Astrocyte (in vitro differentiated cells and primary cell): ENCODE measurements around the gene EPN2. TPM values are rescaled to one million over a fixed set of nuclear protein-coding genes. Genes with fewer than 3 reads are reported as not detected.

Experiments used
- DNase-seq: peaks from one replicate; pipeline ENCODE4 v3.0.0-alpha.2; 2010; ENCODE audit warnings: low read depth
- FAIRE-seq: peaks from 2 replicates; lab custom pipeline; 2011; peaks lifted over from hg19 to GRCh38; lab: Jason Lieb, UNC
- H2AFZ ChIP-seq: 2 replicates; pipeline ENCODE4 v1.6.0; 2012; ENCODE audit warnings: low read depth, low read length, inconsistent platforms
- H3K27ac ChIP-seq: 2 replicates; pipeline ENCODE4 v1.5.1; 2011; ENCODE audit warnings: low read depth, low read length, inconsistent platforms
- H3K27me3 ChIP-seq: 2 replicates; pipeline ENCODE4 v1.6.0; 2011; ENCODE audit warnings: low read length, inconsistent platforms; ENCODE audit not compliant: insufficient read depth
- H3K36me3 ChIP-seq: 2 replicates; pipeline ENCODE4 v1.5.1; 2011; ENCODE audit warnings: low read length, inconsistent platforms; ENCODE audit not compliant: insufficient read depth
- H3K4me1 ChIP-seq: 2 replicates; pipeline ENCODE4 v1.5.1; 2011; ENCODE audit warnings: low read length, inconsistent platforms; ENCODE audit not compliant: insufficient read depth
- H3K4me2 ChIP-seq: 2 replicates; pipeline ENCODE4 v1.6.0; 2012; ENCODE audit warnings: low read length, inconsistent platforms
- H3K4me3 ChIP-seq: 2 replicates; pipeline ENCODE4 v1.5.1; 2011; ENCODE audit warnings: low read depth, mild to moderate bottlenecking, low read length, inconsistent platforms; ENCODE audit not compliant: insufficient read depth
- H3K79me2 ChIP-seq: 2 replicates; pipeline ENCODE4 v1.6.0; 2012; ENCODE audit warnings: mild to moderate bottlenecking, low read length, inconsistent platforms; ENCODE audit not compliant: insufficient read depth
- H3K9ac ChIP-seq: 2 replicates; pipeline ENCODE4 v1.6.0; 2012; ENCODE audit warnings: mild to moderate bottlenecking, low read length, inconsistent platforms
- H3K9me3 ChIP-seq: 2 replicates; pipeline ENCODE4 v1.5.1; 2012; ENCODE audit warnings: low read depth, mild to moderate bottlenecking, low read length, inconsistent platforms; ENCODE audit not compliant: insufficient read depth
- H4K20me1 ChIP-seq: 2 replicates; pipeline ENCODE4 v1.6.0; 2012; ENCODE audit warnings: low read length, inconsistent platforms; ENCODE audit not compliant: insufficient read depth
- H3K27ac Mint-ChIP-seq: one replicate; pipeline ENCODE4 v1.8.0; 2021; ENCODE audit warnings: mild to moderate bottlenecking, mixed read lengths; ENCODE audit not compliant: unreplicated experiment
- H3K27me3 Mint-ChIP-seq: one replicate; pipeline ENCODE4 v1.8.0; 2021; ENCODE audit warnings: low read depth, mixed read lengths; ENCODE audit not compliant: unreplicated experiment
- H3K36me3 Mint-ChIP-seq: one replicate; pipeline ENCODE4 v1.8.0; 2021; ENCODE audit warnings: low read depth, mixed read lengths; ENCODE audit not compliant: unreplicated experiment
- H3K4me1 Mint-ChIP-seq: one replicate; pipeline ENCODE4 v1.8.0; 2021; ENCODE audit warnings: low read depth, mixed read lengths; ENCODE audit not compliant: unreplicated experiment
- H3K4me3 Mint-ChIP-seq: one replicate; pipeline ENCODE4 v1.8.0; 2021; ENCODE audit warnings: mild to moderate bottlenecking, moderate library complexity, mixed read lengths; ENCODE audit not compliant: unreplicated experiment
- H3K9me3 Mint-ChIP-seq: one replicate; pipeline ENCODE4 v1.8.0; 2021; ENCODE audit warnings: mild to moderate bottlenecking, mixed read lengths; ENCODE audit not compliant: unreplicated experiment
- EZH2 ChIP-seq: IDR thresholded peaks from 2 replicates; pipeline ENCODE4 v1.6.1; 2012; ENCODE audit warnings: mild to moderate bottlenecking, low read length, inconsistent platforms; ENCODE audit not compliant: insufficient read depth
- total RNA-seq: library from RNA; stranded (reverse); gene quantifications from 2 replicates; pipeline ENCODE4 v1.2.1, GENCODE V29; 2021
- TF ChIP-seq, protein P1 (sequence below): IDR thresholded peaks from 2 replicates; pipeline ENCODE4 v1.5.1; 2011; ENCODE audit warnings: low read depth, mild to moderate bottlenecking, inconsistent platforms, low read length, moderate library complexity; ENCODE audit not compliant: insufficient read depth

The EPN2 gene
- total RNA-seq, 1 donor from 2014 or later: 48.7 TPM

DNA sequence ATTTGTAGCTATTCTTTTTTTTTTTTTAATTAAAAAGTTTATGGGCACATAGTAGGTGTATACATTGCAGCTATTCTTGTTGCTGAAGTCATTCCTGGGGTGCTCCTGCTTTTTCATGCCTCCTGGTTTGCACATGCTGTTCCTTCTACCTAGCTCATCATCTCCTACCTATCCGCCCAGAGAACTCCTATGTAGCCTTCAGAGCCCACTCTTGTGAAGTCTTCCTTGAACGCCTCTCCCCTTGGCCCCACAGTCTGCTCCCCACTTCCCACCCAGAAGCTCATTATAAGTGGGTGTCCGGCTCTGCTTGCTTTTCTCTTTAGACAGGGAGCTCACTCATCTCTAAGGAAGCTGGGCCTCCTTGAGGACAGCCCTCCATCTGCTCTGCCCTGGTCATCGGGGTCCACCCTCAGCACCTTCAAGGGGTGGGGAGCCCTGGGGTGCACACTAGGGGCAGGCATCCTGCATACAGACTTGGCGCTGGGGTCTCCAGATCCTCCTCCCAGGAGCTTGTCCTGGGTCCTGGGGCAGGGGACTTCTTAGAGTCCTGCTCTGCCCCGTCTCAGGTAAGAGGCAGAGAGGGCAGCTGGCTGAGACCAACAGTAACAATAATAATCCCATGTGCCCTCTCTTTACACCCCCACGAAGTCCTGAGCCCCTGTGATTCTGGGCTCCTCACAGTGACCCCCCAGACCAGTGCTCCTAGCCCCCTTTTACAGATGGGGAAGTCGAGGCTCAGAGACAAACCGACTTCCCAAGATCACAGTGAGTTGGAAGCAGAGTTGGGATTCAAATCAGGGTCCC lies 128.9 kb downstream of the EPN2 start:
- no peaks in the 10 kb centered on the region for H3K36me3 ChIP-seq
- H3K4me3 ChIP-seq: no peak overlapping the region
- Mint-ChIP-seq H3K4me3 (no peak overlapping the region), H3K27ac (no peak overlapping the region), H3K9me3 (no peaks in the 10 kb centered on the region), H3K27me3 (peaks cover 7% of the 10 kb centered on the region), H3K36me3 (peaks cover 5% of the 10 kb centered on the region), H3K4me1 (peaks cover 6% of the 10 kb centered on the region)
- H3K4me1 ChIP-seq: peaks cover 13% of the 10 kb centered on the region
- H4K20me1 ChIP-seq: no peaks in the 10 kb centered on the region
- H2AFZ ChIP-seq: no peak overlapping the region
- H3K9ac ChIP-seq: no peak overlapping the region
- no peak overlapping the region for H3K27ac ChIP-seq
- DNase-seq (no peak), FAIRE-seq (no peak)
- no peaks in the 10 kb centered on the region for H3K9me3 ChIP-seq
- no peak overlapping the region for H3K4me2 ChIP-seq
- TF ChIP-seq EZH2: no peak
- TF ChIP-seq, protein P1, sequence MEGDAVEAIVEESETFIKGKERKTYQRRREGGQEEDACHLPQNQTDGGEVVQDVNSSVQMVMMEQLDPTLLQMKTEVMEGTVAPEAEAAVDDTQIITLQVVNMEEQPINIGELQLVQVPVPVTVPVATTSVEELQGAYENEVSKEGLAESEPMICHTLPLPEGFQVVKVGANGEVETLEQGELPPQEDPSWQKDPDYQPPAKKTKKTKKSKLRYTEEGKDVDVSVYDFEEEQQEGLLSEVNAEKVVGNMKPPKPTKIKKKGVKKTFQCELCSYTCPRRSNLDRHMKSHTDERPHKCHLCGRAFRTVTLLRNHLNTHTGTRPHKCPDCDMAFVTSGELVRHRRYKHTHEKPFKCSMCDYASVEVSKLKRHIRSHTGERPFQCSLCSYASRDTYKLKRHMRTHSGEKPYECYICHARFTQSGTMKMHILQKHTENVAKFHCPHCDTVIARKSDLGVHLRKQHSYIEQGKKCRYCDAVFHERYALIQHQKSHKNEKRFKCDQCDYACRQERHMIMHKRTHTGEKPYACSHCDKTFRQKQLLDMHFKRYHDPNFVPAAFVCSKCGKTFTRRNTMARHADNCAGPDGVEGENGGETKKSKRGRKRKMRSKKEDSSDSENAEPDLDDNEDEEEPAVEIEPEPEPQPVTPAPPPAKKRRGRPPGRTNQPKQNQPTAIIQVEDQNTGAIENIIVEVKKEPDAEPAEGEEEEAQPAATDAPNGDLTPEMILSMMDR: no peak
- H3K27me3 ChIP-seq: no peaks in the 10 kb centered on the region
- H3K79me2 ChIP-seq: no peaks in the 10 kb centered on the region

DNA sequence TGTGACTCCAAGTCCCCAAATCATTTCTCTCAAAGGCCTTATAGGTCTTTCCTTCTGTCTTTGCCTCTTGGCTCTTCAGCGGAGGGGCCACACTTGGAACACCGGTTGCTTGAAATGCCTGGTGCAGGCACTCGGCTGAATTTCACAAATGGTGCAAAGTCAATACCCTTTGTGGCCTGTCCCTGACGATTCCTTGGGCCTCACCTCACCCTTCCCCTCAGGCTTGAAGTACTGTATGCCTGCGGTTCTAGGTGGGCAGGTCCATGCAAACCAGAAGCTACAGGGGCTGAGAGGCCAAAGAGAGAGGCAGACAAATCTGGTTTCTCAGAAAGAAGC lies 129.4 kb downstream of the EPN2 start:
- H3K27me3 ChIP-seq: no peaks in the 10 kb centered on the region
- peaks cover 10% of the 10 kb centered on the region for H3K4me1 ChIP-seq
- FAIRE-seq: no peak
- Mint-ChIP-seq H3K9me3 (no peaks in the 10 kb centered on the region), H3K36me3 (peaks cover 2% of the 10 kb centered on the region), H3K4me3 (no peak overlapping the region), H3K27ac (no peak overlapping the region), H3K4me1 (peaks cover 9% of the 10 kb centered on the region), H3K27me3 (peaks cover 7% of the 10 kb centered on the region)
- H3K9me3 ChIP-seq: no peaks in the 10 kb centered on the region
- TF ChIP-seq, protein P1: no peak
- TF ChIP-seq EZH2: no peak
- no peak overlapping the region for H3K27ac ChIP-seq
- no peak overlapping the region for H3K4me2 ChIP-seq
- H3K36me3 ChIP-seq: no peaks in the 10 kb centered on the region
- H2AFZ ChIP-seq: no peak overlapping the region
- no peaks in the 10 kb centered on the region for H3K79me2 ChIP-seq
- DNase-seq: no peak
- no peak overlapping the region for H3K9ac ChIP-seq
- no peaks in the 10 kb centered on the region for H4K20me1 ChIP-seq
- H3K4me3 ChIP-seq: no peak overlapping the region

DNA sequence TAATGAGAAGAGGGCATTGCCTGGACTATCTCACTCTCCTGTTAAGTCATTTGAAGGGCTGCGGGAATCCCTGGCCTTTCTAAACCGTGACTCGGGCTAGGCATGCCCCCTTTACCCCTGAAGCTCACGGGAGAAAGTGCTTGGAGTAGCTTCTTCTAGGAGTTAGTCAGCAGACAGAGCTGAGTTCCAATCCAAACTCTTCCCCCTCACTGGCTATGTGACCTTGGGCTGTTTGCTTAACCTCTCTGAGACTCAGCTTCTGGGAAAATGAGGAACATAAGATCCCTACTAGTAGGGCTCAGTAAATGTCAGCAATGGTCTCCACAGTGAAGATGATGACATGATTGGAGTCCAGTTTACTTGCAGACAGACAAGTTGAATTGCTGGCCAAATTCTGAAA lies 131.1 kb downstream of the EPN2 start:
- Mint-ChIP-seq H3K36me3 (peaks cover 2% of the 10 kb centered on the region), H3K4me1 (peaks cover 9% of the 10 kb centered on the region), H3K27ac (no peak overlapping the region), H3K27me3 (peaks cover 7% of the 10 kb centered on the region), H3K9me3 (no peaks in the 10 kb centered on the region), H3K4me3 (no peak overlapping the region)
- Histone ChIP-seq H3K79me2 (no peaks in the 10 kb centered on the region), H3K27ac (no peak overlapping the region), H3K4me1 (peaks cover 6% of the 10 kb centered on the region), H2AFZ (no peak overlapping the region), H3K36me3 (no peaks in the 10 kb centered on the region), H3K4me2 (no peak overlapping the region), H3K4me3 (no peak overlapping the region), H3K9ac (no peak overlapping the region), H3K27me3 (no peaks in the 10 kb centered on the region), H3K9me3 (no peaks in the 10 kb centered on the region), H4K20me1 (no peaks in the 10 kb centered on the region)
- DNase-seq (no peak), FAIRE-seq (no peak)
- no peak for TF ChIP-seq EZH2
- TF ChIP-seq, protein P1: no peak
